Left renal cortex interstitium (tissue), 4 donors: Measurements from ENCODE around the gene SFT2D2. TPM values are rescaled to one million over a fixed set of nuclear protein-coding genes. Genes with fewer than 3 reads are reported as not detected.

Source experiments
- DNase-seq, 4 donors: peaks; one replicate each; pipeline ENCODE4 v3.0.0-alpha.2; 2013; ENCODE audit warnings: low read depth in 4 of 4, low spot score in 2 of 4, missing footprints in 1 of 4
- polyA plus RNA-seq, 4 donors: library from polyadenylated mRNA; unstranded; fragments of 120-200 nt; gene quantifications; one replicate each; pipeline ENCODE4 v1.2.1, GENCODE V29; 2013; ENCODE audit not compliant: insufficient read length in 4 of 4

Gene SFT2D2
- polyA plus RNA-seq, 4 donors: 12.2 to 23.1 (median 17.3) TPM

- DNase-seq: no peak
Measured at GRCh38 chr1:168301664-168302320, 76.0 kb downstream of the SFT2D2 start.

Other genes with a start within 250 kb of the SFT2D2 start
- gene GPR161, start 89.1 kb upstream of the SFT2D2 start, polyA plus RNA-seq: 10 to 100 TPM; 19.1 to 20.7 (median 20.4) TPM
- gene TIPRL, start 47.0 kb upstream of the SFT2D2 start, polyA plus RNA-seq: 10 to 100 TPM; 41.0 to 50.9 (median 47.7) TPM
- gene TBX19, start 54.9 kb downstream of the SFT2D2 start, polyA plus RNA-seq: 1 to 10 TPM; 2.2 to 4.0 (median 2.9) TPM